ENCODE measurements around the gene CT45A10. TPM values are rescaled to one million over a fixed set of nuclear protein-coding genes. Genes with fewer than 3 reads are reported as not detected.

Gene CT45A10
- total and polyA plus RNA-seq, 10 of the 15 experiments (the other 5 are each of a cell fraction or from before 2014, with no cell fraction given), result not detected

DNA sequence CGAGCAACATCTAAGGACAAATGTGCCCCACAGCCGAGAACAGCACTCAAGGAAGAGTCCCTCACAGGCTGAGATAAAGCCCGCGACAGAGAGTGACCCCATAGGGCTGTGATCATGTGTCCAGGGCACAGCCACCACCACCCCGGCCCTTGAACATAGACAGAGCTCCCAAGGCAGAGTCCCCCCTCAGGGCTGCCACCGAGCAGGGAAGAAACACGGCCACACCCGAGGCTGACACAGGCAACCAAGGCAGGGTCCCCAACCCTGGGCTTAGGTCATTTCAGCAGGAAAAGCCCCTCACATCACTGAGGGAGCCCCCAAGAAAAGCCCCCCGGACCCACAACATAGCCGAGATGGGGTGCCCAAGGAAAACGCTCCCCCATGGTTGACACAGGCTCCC lies 463 bp downstream of the CT45A10 start:
- Histone ChIP-seq H3K36me3 (ENCODE audit: control insufficient read depth in 2 of 2, insufficient read depth in 2 of 2, low read length in 1 of 2) (no peaks in the 10 kb centered on the region), H3K27me3 (replicated peaks in 1 of 2; ENCODE audit: control insufficient read depth in 2 of 2, insufficient read depth in 2 of 2, low read length in 1 of 2) (no peaks in the 10 kb centered on the region), H4K20me1 (ENCODE audit: control insufficient read depth, insufficient read depth) (no peaks in the 10 kb centered on the region), H3K4me1 (ENCODE audit: control insufficient read depth, insufficient read depth, low read length) (no peaks in the 10 kb centered on the region), H3K9me3 (replicated peaks; ENCODE audit: control insufficient read depth, insufficient read depth, low read length) (no peaks in the 10 kb centered on the region), H3K79me2 (ENCODE audit: control insufficient read depth, insufficient read depth, low read length) (no peaks in the 10 kb centered on the region), H3K4me2 (ENCODE audit: control insufficient read depth, insufficient read depth) (no peak overlapping the region), H2AFZ (ENCODE audit: control insufficient read depth, low read depth, low read length) (no peak overlapping the region), H3K27ac (ENCODE audit: control insufficient read depth, insufficient read depth) (no peak overlapping the region), H3K9ac (ENCODE audit: control insufficient read depth, insufficient read depth, low read length) (no peak overlapping the region), H3K4me3 (no peak overlapping the region)
- ChIA-PET POLR2A (no interaction called here), SMC1A (ENCODE audit: uncharacterized antibody, unreplicated experiment) (no interaction called here), RAD21 (ENCODE audit: unreplicated experiment) (no interaction called here), CTCF (no interaction called here)
- FAIRE-seq (no peak), DNase-seq (ENCODE audit: low read depth, low spot score) (no peak), ATAC-seq (no peak)
- 53% methylated on average over 11 of the region's 11 CpGs for WGBS (ENCODE audit: insufficient coverage, insufficient replicate concordance, low lambda C conversion rate, missing lambda C conversion rate)
- in situ Hi-C loops (cut with MboI), result no loop called here
- intact Hi-C loops (cut with micrococcal nuclease; ENCODE audit: unreplicated experiment), result no loop called here
- TF ChIP-seq, protein P1, sequence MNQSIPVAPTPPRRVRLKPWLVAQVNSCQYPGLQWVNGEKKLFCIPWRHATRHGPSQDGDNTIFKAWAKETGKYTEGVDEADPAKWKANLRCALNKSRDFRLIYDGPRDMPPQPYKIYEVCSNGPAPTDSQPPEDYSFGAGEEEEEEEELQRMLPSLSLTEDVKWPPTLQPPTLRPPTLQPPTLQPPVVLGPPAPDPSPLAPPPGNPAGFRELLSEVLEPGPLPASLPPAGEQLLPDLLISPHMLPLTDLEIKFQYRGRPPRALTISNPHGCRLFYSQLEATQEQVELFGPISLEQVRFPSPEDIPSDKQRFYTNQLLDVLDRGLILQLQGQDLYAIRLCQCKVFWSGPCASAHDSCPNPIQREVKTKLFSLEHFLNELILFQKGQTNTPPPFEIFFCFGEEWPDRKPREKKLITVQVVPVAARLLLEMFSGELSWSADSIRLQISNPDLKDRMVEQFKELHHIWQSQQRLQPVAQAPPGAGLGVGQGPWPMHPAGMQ (IDR thresholded peaks at IDR 0.05; ENCODE audit: borderline replicate concordance), result no peak
- TF ChIP-seq ZNF622 (IDR thresholded peaks at IDR 0.05) (no peak), NR2C1 (IDR thresholded peaks at IDR 0.05) (no peak)
- BruUV-seq (replicated peaks), result no TSS peak

GRCh38 chrX:135890087-135890585 lies 3.1 kb downstream of the CT45A10 start:
- Histone ChIP-seq H2AFZ (ENCODE audit: control insufficient read depth, low read depth, low read length) (no peak overlapping the region), H3K4me1 (ENCODE audit: control insufficient read depth, insufficient read depth, low read length) (no peaks in the 10 kb centered on the region), H3K9me3 (replicated peaks; ENCODE audit: control insufficient read depth, insufficient read depth, low read length) (no peaks in the 10 kb centered on the region), H3K79me2 (ENCODE audit: control insufficient read depth, insufficient read depth, low read length) (no peaks in the 10 kb centered on the region), H3K4me3 (no peak overlapping the region), H3K9ac (ENCODE audit: control insufficient read depth, insufficient read depth, low read length) (no peak overlapping the region), H3K36me3 (ENCODE audit: control insufficient read depth in 2 of 2, insufficient read depth in 2 of 2, low read length in 1 of 2) (no peaks in the 10 kb centered on the region), H3K27me3 (replicated peaks in 1 of 2; ENCODE audit: control insufficient read depth in 2 of 2, insufficient read depth in 2 of 2, low read length in 1 of 2) (no peaks in the 10 kb centered on the region), H3K27ac (ENCODE audit: control insufficient read depth, insufficient read depth) (no peak overlapping the region), H4K20me1 (ENCODE audit: control insufficient read depth, insufficient read depth) (no peaks in the 10 kb centered on the region), H3K4me2 (ENCODE audit: control insufficient read depth, insufficient read depth) (no peak overlapping the region)
- ChIA-PET CTCF (interaction anchor here (1.3 to 1.6 kb wide), 3 partner anchors 12 to 40 kb away, joined by 3 to 4 read pairs (median 3); no protein-coding TSS in a partner anchor), POLR2A (no interaction called here), RAD21 (ENCODE audit: unreplicated experiment) (no interaction called here), SMC1A (ENCODE audit: uncharacterized antibody, unreplicated experiment) (no interaction called here)
- BruUV-seq (replicated peaks), result no TSS peak
- DNase-seq (ENCODE audit: low read depth, low spot score), result no peak
- no peak for FAIRE-seq
- WGBS (ENCODE audit: insufficient coverage, insufficient replicate concordance, low lambda C conversion rate, missing lambda C conversion rate), result 52% methylated on average over 14 of the region's 14 CpGs
- intact Hi-C loops (cut with micrococcal nuclease; ENCODE audit: unreplicated experiment), result no loop called here
- ATAC-seq, result no peak
- in situ Hi-C loops (cut with MboI), result no loop called here
- TF ChIP-seq USF2 (IDR thresholded peaks at IDR 0.05; ENCODE audit: borderline replicate concordance, low read depth, low read length), result no peak
- no peak for TF ChIP-seq PBX3 (IDR thresholded peaks at IDR 0.05; ENCODE audit: insufficient replicate concordance, low read depth, low read length)
- TF ChIP-seq NFXL1 (IDR thresholded peaks at IDR 0.05; ENCODE audit: borderline replicate concordance), result no peak
- TF ChIP-seq SP1 (IDR thresholded peaks at IDR 0.05; ENCODE audit: low read depth, low read length), result no peak
- no peak for TF ChIP-seq RBBP5 (conservative IDR thresholded peaks at IDR 0.05)
- no peak for TF ChIP-seq ASH2L (IDR thresholded peaks at IDR 0.05; ENCODE audit: borderline replicate concordance, low read depth)
- TF ChIP-seq USF1 (IDR thresholded peaks at IDR 0.05; ENCODE audit: borderline replicate concordance, extremely low read length, insufficient read depth, low read depth, low read length), result no peak
- no peak for TF ChIP-seq SUPT20H (IDR thresholded peaks at IDR 0.05; ENCODE audit: borderline replicate concordance, control insufficient read depth, low read depth, low read length)
- TF ChIP-seq HDAC6 (IDR thresholded peaks at IDR 0.05; ENCODE audit: unreplicated experiment), result no peak
- no peak for TF ChIP-seq ZBED1 (IDR thresholded peaks at IDR 0.05; ENCODE audit: borderline replicate concordance)
- TF ChIP-seq ZSCAN29 (IDR thresholded peaks at IDR 0.05), result no peak
